Nephron progenitor cell (in vitro differentiated cells): ENCODE results near the gene DNAH10.
A peak's percentile ranks its signal among the peaks of the same experiment; 100 is the strongest.

Source experiments
- DNase-seq: peaks from one replicate; pipeline ENCODE4 v3.0.0; 2021
- H3K27ac Mint-ChIP-seq: 2 replicates; pipeline ENCODE4 v1.8.0; 2021; ENCODE audit warnings: mild to moderate bottlenecking, moderate library complexity, mixed read lengths
- H3K27me3 Mint-ChIP-seq: 2 replicates; pipeline ENCODE4 v1.8.0; 2021; ENCODE audit warnings: mild to moderate bottlenecking, low read depth, mixed read lengths; ENCODE audit not compliant: poor library complexity
- H3K36me3 Mint-ChIP-seq: 2 replicates; pipeline ENCODE4 v1.8.0; 2021; ENCODE audit warnings: low read depth, mixed read lengths
- H3K4me1 Mint-ChIP-seq: 2 replicates; pipeline ENCODE4 v1.8.0; 2021; ENCODE audit warnings: mixed read lengths
- H3K4me3 Mint-ChIP-seq: 2 replicates; pipeline ENCODE4 v1.8.0; 2021; ENCODE audit warnings: mild to moderate bottlenecking, moderate library complexity, mixed read lengths
- H3K9me3 Mint-ChIP-seq: 2 replicates; pipeline ENCODE4 v1.8.0; 2021; ENCODE audit warnings: mild to moderate bottlenecking, moderate library complexity, mixed read lengths
- TF ChIP-seq, protein P1 (sequence below): fragments of 200-600 bp; sonication (generic); IDR thresholded peaks from 2 replicates; pipeline ENCODE4 v1.5.0; 2021; ENCODE audit warnings: antibody characterized with exemption

The DNAH10 gene

GRCh38 chr12:123854232-123854631 is 92.1 kb downstream of the DNAH10 start:
- peaks cover 11% of the 10 kb centered on the region for H3K4me1 Mint-ChIP-seq
- no peak for DNase-seq
- TF ChIP-seq, protein P1, sequence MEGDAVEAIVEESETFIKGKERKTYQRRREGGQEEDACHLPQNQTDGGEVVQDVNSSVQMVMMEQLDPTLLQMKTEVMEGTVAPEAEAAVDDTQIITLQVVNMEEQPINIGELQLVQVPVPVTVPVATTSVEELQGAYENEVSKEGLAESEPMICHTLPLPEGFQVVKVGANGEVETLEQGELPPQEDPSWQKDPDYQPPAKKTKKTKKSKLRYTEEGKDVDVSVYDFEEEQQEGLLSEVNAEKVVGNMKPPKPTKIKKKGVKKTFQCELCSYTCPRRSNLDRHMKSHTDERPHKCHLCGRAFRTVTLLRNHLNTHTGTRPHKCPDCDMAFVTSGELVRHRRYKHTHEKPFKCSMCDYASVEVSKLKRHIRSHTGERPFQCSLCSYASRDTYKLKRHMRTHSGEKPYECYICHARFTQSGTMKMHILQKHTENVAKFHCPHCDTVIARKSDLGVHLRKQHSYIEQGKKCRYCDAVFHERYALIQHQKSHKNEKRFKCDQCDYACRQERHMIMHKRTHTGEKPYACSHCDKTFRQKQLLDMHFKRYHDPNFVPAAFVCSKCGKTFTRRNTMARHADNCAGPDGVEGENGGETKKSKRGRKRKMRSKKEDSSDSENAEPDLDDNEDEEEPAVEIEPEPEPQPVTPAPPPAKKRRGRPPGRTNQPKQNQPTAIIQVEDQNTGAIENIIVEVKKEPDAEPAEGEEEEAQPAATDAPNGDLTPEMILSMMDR: no peak
- no peaks in the 10 kb centered on the region for H3K9me3 Mint-ChIP-seq
- peak overlapping the region; percentile 18 for H3K27ac Mint-ChIP-seq
- peaks cover 16% of the 10 kb centered on the region for H3K27me3 Mint-ChIP-seq
- no peaks in the 10 kb centered on the region for H3K36me3 Mint-ChIP-seq
- no peak overlapping the region for H3K4me3 Mint-ChIP-seq

DNA sequence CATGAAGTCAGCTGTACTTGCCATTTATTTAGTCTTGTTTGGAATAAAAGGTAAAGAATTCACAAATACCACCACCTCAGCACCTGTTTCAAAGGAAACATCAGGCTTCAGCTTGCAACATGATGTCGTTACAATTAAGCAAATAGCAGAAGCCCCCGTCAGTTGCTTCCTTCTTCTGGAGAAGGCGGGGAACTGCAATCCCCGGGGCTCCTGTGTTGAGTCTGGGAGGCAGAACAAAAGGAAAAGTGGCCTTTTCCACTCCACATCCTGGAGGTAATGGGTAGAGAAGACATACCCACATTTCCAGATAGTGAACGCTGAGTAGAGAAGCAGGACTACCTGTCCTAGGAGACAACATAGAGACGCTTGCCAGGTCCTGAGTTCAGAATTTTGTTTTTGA is 92.8 kb downstream of the DNAH10 start:
- no peak overlapping the region for H3K4me3 Mint-ChIP-seq
- H3K36me3 Mint-ChIP-seq: no peaks in the 10 kb centered on the region
- H3K27ac Mint-ChIP-seq: no peak overlapping the region
- no peak for DNase-seq
- peaks cover 19% of the 10 kb centered on the region for H3K27me3 Mint-ChIP-seq
- no peaks in the 10 kb centered on the region for H3K9me3 Mint-ChIP-seq
- TF ChIP-seq, protein P1: no peak
- H3K4me1 Mint-ChIP-seq: peaks cover 11% of the 10 kb centered on the region

DNA sequence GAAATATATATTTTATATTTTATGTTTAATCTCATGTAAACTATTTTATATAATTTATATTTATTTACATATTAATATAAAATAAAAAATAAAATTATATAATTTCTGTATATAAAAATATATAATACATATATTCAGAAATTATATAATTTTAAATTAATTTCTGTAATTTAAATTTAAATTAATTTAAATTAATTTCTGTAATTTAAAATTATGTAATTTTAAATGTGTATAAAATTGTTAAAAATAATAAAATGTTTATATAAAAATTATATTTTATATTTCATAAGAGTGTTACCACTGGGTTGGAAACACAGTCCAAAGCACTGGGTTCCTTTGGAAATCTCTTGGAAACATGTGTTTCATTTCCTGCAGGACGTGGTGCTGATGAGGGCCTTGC is 94.6 kb downstream of the DNAH10 start:
- Mint-ChIP-seq H3K27me3 (peaks cover 11% of the 10 kb centered on the region), H3K27ac (no peak overlapping the region), H3K4me3 (no peak overlapping the region), H3K36me3 (no peaks in the 10 kb centered on the region), H3K4me1 (peaks cover 11% of the 10 kb centered on the region), H3K9me3 (no peaks in the 10 kb centered on the region)
- DNase-seq: no peak
- TF ChIP-seq, protein P1: no peak

GRCh38 chr12:123858176-123858575 is 96.1 kb downstream of the DNAH10 start:
- no peaks in the 10 kb centered on the region for H3K36me3 Mint-ChIP-seq
- H3K4me3 Mint-ChIP-seq: no peak overlapping the region
- TF ChIP-seq, protein P1: no peak
- H3K27me3 Mint-ChIP-seq: peaks cover 21% of the 10 kb centered on the region
- no peaks in the 10 kb centered on the region for H3K9me3 Mint-ChIP-seq
- no peak overlapping the region for H3K27ac Mint-ChIP-seq
- no peak for DNase-seq
- peaks cover 7% of the 10 kb centered on the region for H3K4me1 Mint-ChIP-seq

DNA sequence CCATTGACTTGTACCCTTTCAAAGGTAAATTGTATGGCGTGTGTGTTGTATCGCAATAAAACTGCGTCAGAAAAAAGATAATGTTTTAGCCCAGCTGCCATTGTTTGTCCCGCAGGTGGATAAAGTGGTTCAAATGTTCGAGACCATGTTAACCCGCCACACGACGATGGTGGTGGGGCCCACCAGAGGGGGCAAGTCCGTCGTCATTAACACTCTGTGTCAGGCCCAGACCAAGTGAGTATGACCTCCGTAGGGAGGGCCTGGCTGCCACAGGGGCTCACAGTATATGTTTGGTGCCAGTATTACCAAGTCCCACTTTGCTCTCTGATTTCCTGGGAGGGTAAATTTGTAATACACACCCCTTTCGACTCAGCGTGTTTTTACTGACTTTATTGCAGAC is 96.9 kb downstream of the DNAH10 start:
- TF ChIP-seq, protein P1: no peak

DNA sequence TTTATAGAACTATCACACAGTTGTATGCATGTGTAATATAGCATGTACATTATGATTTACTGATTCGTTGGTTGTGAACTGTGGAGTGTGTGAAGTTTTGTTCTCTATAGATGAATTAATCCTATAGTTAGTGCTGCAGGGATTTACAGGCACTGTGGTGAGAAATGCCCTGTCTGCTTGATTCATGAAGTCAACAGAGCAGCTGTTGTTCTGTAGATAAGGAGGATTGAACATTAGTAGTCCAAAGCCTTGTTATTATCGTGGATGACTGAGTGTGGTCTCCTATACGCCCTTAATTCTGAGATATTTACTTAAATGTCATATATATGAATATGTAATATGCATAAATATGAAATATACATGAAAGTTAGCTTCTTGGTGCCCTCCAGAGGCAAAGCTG is 98.3 kb downstream of the DNAH10 start:
- TF ChIP-seq, protein P1: no peak
- peaks cover 19% of the 10 kb centered on the region for H3K27me3 Mint-ChIP-seq
- no peak for DNase-seq
- no peak overlapping the region for H3K27ac Mint-ChIP-seq
- no peaks in the 10 kb centered on the region for H3K36me3 Mint-ChIP-seq
- no peaks in the 10 kb centered on the region for H3K9me3 Mint-ChIP-seq
- H3K4me3 Mint-ChIP-seq: no peak overlapping the region
- H3K4me1 Mint-ChIP-seq: no peaks in the 10 kb centered on the region

More for the DNA sequence above, 96.9 kb downstream of the DNAH10 start:
- peaks cover 23% of the 10 kb centered on the region for H3K27me3 Mint-ChIP-seq
- no peaks in the 10 kb centered on the region for H3K36me3 Mint-ChIP-seq
- H3K4me3 Mint-ChIP-seq: no peak overlapping the region
- H3K27ac Mint-ChIP-seq: no peak overlapping the region
- no peaks in the 10 kb centered on the region for H3K9me3 Mint-ChIP-seq
- no peaks in the 10 kb centered on the region for H3K4me1 Mint-ChIP-seq
- peak; percentile 10 for DNase-seq
